Mucosa of stomach (tissue), 1 donor: ENCODE data around the gene RPL26.

Experiments used
- H3K27me3 ChIP-seq: one replicate; pipeline ENCODE4 v1.7.0; 2013; ENCODE audit warnings: mild to moderate bottlenecking, low read length; ENCODE audit not compliant: control insufficient read depth, insufficient read depth
- H3K36me3 ChIP-seq: one replicate; pipeline ENCODE4 v1.7.0; 2013; ENCODE audit warnings: low read length; ENCODE audit not compliant: control insufficient read depth, insufficient read depth
- H3K4me1 ChIP-seq: one replicate; pipeline ENCODE4 v1.7.0; 2013; ENCODE audit warnings: mild to moderate bottlenecking, low read length; ENCODE audit not compliant: control insufficient read depth, insufficient read depth
- H3K4me3 ChIP-seq: one replicate; pipeline ENCODE4 v1.7.0; 2013; ENCODE audit warnings: low read length
- H3K9ac ChIP-seq: one replicate; pipeline ENCODE4 v1.7.0; 2013; ENCODE audit warnings: mild to moderate bottlenecking, low read length, moderate library complexity
- H3K9me3 ChIP-seq: one replicate; pipeline ENCODE4 v1.7.0; 2013; ENCODE audit warnings: mild to moderate bottlenecking, low read length, moderate library complexity; ENCODE audit not compliant: control insufficient read depth
- donor health status: Pancreatic carcinoma.

The RPL26 gene

GRCh38 chr17:8333281-8333680, 49.7 kb downstream of the RPL26 start:
- Histone ChIP-seq H3K27me3 (no peaks in the 10 kb centered on the region), H3K4me3 (no peak overlapping the region), H3K36me3 (no peaks in the 10 kb centered on the region), H3K4me1 (no peaks in the 10 kb centered on the region), H3K9ac (no peak overlapping the region), H3K9me3 (no peaks in the 10 kb centered on the region)

GRCh38 chr17:8332688-8333087, 50.3 kb downstream of the RPL26 start:
- Histone ChIP-seq H3K4me3 (no peak overlapping the region), H3K4me1 (no peaks in the 10 kb centered on the region), H3K36me3 (no peaks in the 10 kb centered on the region), H3K9ac (no peak overlapping the region), H3K27me3 (no peaks in the 10 kb centered on the region), H3K9me3 (no peaks in the 10 kb centered on the region)

- Histone ChIP-seq H3K9ac (no peak overlapping the region), H3K9me3 (no peaks in the 10 kb centered on the region), H3K27me3 (peaks cover 5% of the 10 kb centered on the region), H3K4me1 (peaks cover 2% of the 10 kb centered on the region), H3K4me3 (no peak overlapping the region), H3K36me3 (no peaks in the 10 kb centered on the region)
These were observed 50.9 kb downstream of the RPL26 start for GRCh38 chr17:8332128-8332527.
